ENCODE data around the gene KCNJ6.
A peak's percentile ranks its signal among the peaks of the same experiment; 100 is the strongest.

DNA sequence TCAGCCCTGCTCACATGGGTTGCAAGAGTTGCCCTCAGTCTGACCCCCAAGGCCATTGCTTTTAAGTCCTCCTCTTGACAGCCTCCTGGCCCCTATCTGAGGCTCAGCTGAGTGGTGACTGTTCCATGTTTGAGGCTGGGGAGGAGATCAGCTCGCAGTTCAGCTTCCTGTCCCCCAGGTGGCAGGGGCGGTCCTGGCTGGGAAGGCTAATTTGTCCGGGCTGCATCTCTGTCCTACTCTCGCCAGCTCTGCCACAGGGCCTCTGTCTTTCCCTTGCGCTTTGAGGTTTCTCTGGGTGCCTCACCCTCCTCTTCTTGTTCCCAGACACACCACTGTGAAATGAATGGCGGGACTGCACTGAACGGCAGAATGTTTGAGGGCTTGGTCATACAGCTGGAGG, 157.3 kb downstream of the KCNJ6 start:
- TF ChIP-seq CTCF (IDR thresholded peaks at IDR 0.05; ENCODE audit: low read depth, low read length) (peak; percentile 19), EZH2phosphoT487 (IDR thresholded peaks at IDR 0.05; ENCODE audit: low read depth) (no peak)
